AG09309 (cell line): ENCODE measurements around the gene ATF4.
A peak's percentile ranks its signal among the peaks of the same experiment; 100 is the strongest.

ENCODE experiments used
- DNase-seq: peaks from one replicate; pipeline ENCODE4 v3.0.0-alpha.2; 2010; ENCODE audit warnings: low read depth
- H3K4me3 ChIP-seq: 2 replicates; pipeline ENCODE4 v1.5.1; 2011; ENCODE audit warnings: mild to moderate bottlenecking, low read depth, low read length, moderate library complexity; ENCODE audit not compliant: control insufficient read depth
- CTCF ChIP-seq: IDR thresholded peaks from 2 replicates; pipeline ENCODE4 v1.5.1; 2011; ENCODE audit warnings: mild to moderate bottlenecking, low read depth, low read length, inconsistent platforms; ENCODE audit not compliant: insufficient read depth, control insufficient read depth; ENCODE audit errors: missing control alignments

Gene ATF4

GRCh38 chr22:39520226-39521105, at the start of gene ATF4:
ATF4 (plus strand) TSS chr22:39520562; CDS start chr22:39521446, 884 bp downstream.
- TF ChIP-seq CTCF: no peak
- DNase-seq: peak; percentile 99
- peak within 1 kb of the TSS; percentile 89 for H3K4me3 ChIP-seq

- DNase-seq: no peak
- no peak overlapping the region for H3K4me3 ChIP-seq
- TF ChIP-seq CTCF: no peak
These were observed 48.8 kb upstream of the ATF4 start for GRCh38 chr22:39471381-39472141.

GRCh38 chr22:39472570-39473556, 47.5 kb upstream of the ATF4 start:
- no peak for TF ChIP-seq CTCF
- no peak for DNase-seq
- H3K4me3 ChIP-seq: no peak overlapping the region

- TF ChIP-seq CTCF: no peak
- no peak for DNase-seq
- no peak overlapping the region for H3K4me3 ChIP-seq
These were observed 46.5 kb upstream of the ATF4 start for GRCh38 chr22:39473851-39474250.

GRCh38 chr22:39474351-39475111, 45.8 kb upstream of the ATF4 start:
- TF ChIP-seq CTCF: no peak
- DNase-seq: no peak

More at GRCh38 chr22:39474351-39475111, 45.8 kb upstream of the ATF4 start:
- no peak overlapping the region for H3K4me3 ChIP-seq
